Stimulated activated CD4-positive, alpha-beta T cell treated with anti-CD3 and anti-CD28 coated beads, Interleukin-2, amount 100 ng/mL, for 4 hours (primary cell): Measurements from ENCODE around the gene CHST5.
"Not testable (repeated sequence)": the region's sequence is repeated elsewhere in the genome, so short reads cannot be mapped to it uniquely, and the experiment has no call there.

ENCODE experiments used
- DNase-seq: peaks from one replicate; pipeline ENCODE4 v3.0.0-alpha.2; 2020; ENCODE audit warnings: low read depth

Gene CHST5

GRCh38 chr16:75550211-75550662 lies 14.3 kb upstream of the CHST5 start:
- no peak for DNase-seq

GRCh38 chr16:75548456-75548855 lies 12.5 kb upstream of the CHST5 start:
- DNase-seq, result not testable (repeated sequence)

GRCh38 chr16:75546293-75546692 lies 10.4 kb upstream of the CHST5 start:
- no peak for DNase-seq

GRCh38 chr16:75545879-75546278 lies 10.0 kb upstream of the CHST5 start:
- not testable (repeated sequence) for DNase-seq

GRCh38 chr16:75542462-75542861 lies 6.6 kb upstream of the CHST5 start:
- DNase-seq, result not testable (repeated sequence)

DNA sequence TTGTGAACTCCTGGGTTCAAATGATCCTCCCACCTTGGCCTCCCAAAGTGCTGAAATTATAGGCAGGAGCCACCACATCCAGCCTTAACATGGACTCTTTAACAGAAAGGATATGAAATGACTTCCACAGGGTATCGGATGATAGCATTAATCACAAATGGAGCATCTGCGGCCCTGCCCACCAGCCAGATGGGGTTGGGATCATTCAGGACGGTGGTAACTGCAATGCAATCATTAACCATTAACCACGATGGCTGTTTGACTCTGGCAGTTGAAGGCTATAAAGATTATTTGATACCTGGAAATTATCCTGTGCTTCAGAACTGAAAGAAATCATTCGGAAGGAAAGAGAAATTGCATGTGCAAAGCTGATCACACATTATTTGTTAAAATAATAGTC lies 5.3 kb upstream of the CHST5 start:
- DNase-seq, result no peak

GRCh38 chr16:75538882-75539565 lies 3.1 kb upstream of the CHST5 start:
- DNase-seq, result not testable (repeated sequence)

DNA sequence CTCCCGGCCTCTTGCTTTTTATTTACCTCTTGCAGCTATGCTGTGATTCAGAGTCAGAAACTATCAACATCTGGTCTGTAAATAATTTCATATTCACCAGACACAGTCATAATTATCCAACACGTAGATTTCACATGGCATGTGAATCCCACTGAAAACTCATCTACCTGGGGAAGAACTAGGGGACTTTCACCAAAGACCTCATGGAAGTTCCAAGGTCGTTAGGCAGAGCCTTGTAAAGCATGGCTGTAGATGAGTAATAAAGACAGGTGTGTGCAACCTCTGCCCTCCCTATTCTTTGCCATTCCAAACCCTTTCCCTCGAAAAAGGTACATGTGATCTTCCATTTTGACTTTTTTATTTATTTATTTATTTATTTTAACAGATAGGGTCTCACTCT lies 1.9 kb upstream of the CHST5 start:
- no peak for DNase-seq

DNA sequence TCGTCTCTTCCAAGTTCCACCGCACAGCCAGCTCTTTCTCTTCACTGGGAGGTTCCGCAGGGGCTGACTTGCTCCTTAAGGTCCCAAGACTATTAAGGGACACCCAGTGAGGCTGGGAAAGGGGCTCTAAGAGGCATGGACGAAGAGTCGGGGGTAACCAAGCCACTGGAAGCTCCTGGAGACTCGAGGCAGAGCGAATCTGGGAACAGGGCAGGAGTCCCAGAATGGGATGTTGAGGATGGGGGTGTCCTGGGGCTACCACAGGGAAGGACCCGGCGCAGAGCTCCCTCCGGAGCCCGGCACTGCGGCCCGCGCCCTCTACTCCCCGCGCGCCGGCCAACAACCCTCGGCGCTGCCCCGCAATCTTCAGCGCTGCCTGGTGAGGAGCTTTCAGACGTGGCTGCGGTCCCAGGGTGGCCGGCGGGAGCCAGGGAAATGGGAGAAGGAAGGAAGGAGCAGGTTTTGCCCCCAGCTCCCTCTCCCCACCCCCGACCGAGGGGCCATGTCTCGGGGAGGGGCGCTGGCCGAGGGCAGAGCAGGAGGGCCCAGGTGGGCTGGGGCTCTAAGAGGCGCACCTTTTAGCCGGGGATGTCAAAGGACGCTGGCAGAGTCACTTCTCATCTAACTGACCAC lies 581 bp downstream of the CHST5 start:
- no peak for DNase-seq

DNA sequence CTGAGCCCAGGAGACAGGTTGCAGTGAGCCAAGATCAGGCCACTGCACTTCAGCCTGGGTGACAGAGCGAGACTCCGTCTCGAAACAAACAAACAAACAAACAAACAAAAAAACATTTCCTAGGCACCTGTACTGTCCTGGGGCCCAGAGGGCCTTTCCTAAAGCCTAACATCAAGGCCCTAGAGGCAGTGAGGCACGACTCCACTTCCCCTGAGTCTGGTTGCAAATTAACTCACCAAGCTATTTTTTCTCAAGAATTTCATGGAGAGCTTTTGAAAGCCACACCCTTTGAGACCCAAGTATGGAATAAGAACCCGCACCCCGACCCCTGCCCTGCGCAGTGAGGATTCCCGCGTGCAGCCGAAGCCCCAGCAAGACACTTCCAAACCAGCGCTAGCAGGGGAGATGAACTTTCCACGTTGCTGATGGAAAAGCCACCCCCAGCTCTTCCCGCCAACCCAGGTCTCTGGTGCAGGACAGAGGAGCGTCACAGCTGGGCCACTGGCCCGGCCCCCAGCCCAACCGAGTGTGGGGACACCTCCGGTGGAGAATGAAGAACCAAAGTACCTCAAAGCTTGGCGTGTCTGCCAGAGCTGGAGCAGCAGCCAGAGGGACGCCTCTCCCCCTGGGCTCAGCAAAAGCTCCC lies 1.2 kb downstream of the CHST5 start:
- no peak for DNase-seq

GRCh38 chr16:75532791-75533190 lies 3.1 kb downstream of the CHST5 start:
- no peak for DNase-seq

- DNase-seq, result no peak
Measured at GRCh38 chr16:75532142-75532765, 3.7 kb downstream of the CHST5 start.

DNA sequence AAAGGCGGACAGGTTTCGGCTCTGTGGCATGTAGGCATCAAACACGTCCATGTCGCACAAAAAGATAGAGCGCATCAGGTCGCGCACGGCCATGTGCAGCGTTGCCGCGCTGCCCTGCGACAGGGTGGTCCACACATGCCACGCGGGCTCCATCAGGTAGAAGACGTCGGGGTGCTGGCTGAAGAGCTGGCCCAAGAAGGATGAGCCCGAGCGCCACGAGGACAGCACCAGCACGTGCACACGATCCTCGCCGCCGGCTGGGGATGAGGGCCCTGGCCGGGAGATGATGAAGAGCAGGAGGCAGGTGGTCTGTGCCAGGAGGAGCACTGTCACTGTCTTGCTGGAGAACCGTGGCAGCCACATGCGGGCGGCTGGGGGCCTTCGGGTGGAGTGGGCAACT lies 5.9 kb downstream of the CHST5 start:
- no peak for DNase-seq

DNA sequence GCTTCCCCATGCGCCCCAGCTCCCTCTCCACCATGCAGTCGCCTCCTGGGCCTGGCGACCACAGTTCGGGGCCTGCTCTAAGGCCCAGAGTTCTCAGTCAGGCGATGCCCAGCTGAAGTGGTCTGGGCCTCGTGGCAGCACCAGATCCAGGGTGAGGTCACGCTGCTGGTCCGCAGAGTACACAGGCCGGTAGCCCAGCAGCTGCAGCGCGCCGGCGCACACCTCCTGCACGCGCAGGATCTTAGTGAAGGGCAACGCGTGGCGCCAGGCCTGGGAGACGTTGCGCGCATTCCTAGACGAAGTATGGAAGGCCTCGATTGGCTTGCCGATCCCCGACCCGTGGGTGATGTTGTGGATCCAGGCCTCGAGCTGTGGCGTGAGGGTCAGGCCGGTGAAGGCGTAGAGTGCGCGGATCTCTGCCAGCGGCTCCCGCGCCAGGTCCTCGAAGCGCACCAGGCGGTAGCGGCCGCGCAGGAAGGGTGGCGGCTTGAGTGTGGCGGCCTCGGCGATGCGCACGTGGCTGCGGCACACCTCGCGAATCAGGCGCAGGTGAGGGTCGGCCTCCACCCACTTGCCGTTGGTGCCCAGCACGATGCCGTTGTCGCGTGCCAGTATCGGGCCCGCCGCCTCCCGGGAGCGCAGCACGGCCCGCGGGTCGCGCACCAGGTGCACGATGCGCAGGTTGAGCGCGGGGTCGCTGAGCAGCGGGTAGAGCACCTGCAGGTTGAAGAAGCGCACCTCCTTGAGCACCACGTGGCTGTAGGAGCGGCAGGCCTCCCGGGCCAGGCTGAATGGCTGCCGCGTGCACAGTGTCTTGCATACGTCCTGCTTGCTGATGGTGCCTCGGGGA lies 6.6 kb downstream of the CHST5 start:
- DNase-seq, result no peak

DNA sequence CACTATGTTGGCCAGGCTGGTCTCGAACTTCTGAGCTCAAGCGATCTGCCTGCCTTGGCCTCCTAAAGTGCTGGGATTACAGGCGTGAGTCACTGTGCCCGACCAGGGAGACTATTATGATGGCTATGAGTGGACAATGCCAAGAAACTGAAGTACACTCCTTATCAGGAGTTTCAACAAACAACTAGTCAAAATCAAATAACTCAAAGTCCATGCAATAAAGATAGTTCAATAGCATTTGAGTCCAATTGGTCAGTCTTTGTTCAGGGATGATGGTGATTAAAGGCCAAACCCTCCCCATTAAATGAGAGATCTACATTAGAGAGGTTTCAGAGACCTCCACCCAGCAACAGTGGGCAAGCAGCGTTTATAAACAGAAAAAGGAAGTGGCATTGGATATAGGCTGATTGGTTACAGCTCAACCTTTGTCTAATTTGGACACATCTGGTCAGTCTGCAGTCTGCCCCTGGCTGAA lies 8.0 kb downstream of the CHST5 start:
- no peak for DNase-seq

GRCh38 chr16:75526032-75526790 lies 9.7 kb downstream of the CHST5 start:
- no peak for DNase-seq

- DNase-seq, result no peak
Measured at GRCh38 chr16:75519175-75519574, 16.7 kb downstream of the CHST5 start.

- DNase-seq, result peak; percentile 6
Measured at GRCh38 chr16:75516189-75516966, 19.5 kb downstream of the CHST5 start.

- DNase-seq, result no peak
Measured at GRCh38 chr16:75514296-75514695, 21.6 kb downstream of the CHST5 start.

- no peak for DNase-seq
Measured at GRCh38 chr16:75506574-75506973, 29.3 kb downstream of the CHST5 start.
